GM19468 (cell line): Measurements from ENCODE around the gene EIF3C.
"Not testable (repeated sequence)": the region's sequence is repeated elsewhere in the genome, so short reads cannot be mapped to it uniquely, and the experiment has no call there.

Experiments
- ATAC-seq: cut with Tn5 transposase; IDR thresholded peaks from one replicate; pipeline ENCODE4 v1.9.1; 2021; ENCODE audit warnings: mild to moderate bottlenecking, moderate library complexity, moderate number of reproducible peaks; ENCODE audit not compliant: unreplicated experiment; ENCODE audit errors: extremely low read depth

Gene EIF3C

GRCh38 chr16:28749997-28750465, 38.8 kb downstream of the EIF3C start:
- ATAC-seq = peak; percentile 32

GRCh38 chr16:28750469-28751067, 39.3 kb downstream of the EIF3C start:
- ATAC-seq = not testable (repeated sequence)

- ATAC-seq = not testable (repeated sequence)
These were observed 40.2 kb downstream of the EIF3C start, which contains the start of gene NPIPB9 for GRCh38 chr16:28751487-28751886. NPIPB9 (plus strand) TSS chr16:28751787.

- ATAC-seq = not testable (repeated sequence)
These were observed 70.4 kb downstream of the EIF3C start for GRCh38 chr16:28781697-28782096.

- ATAC-seq = not testable (repeated sequence)
These were observed 71.1 kb downstream of the EIF3C start for GRCh38 chr16:28782357-28782756.
